ENCODE data around the gene ERC1.

GRCh38 chr12:1256285-1256684 lies 265.3 kb downstream of the ERC1 start:
- TF ChIP-seq USF2 (CRISPR knock-in tag; IDR thresholded peaks at IDR 0.05): no peak
- no peak for TF ChIP-seq ZFX (CRISPR knock-in tag; IDR thresholded peaks at IDR 0.05)
- TF ChIP-seq KLF6 (CRISPR knock-in tag; IDR thresholded peaks at IDR 0.05; ENCODE audit: borderline replicate concordance): no peak
- TF ChIP-seq CEBPB (tag; IDR thresholded peaks at IDR 0.05): no peak
- no peak for TF ChIP-seq JUND (IDR thresholded peaks at IDR 0.05; ENCODE audit: borderline replicate concordance, low read depth, low read length)
- TF ChIP-seq JUND (tag; IDR thresholded peaks at IDR 0.05; ENCODE audit: borderline replicate concordance, low read depth, low read length): no peak
- no peak for TF ChIP-seq FOSL1 (tag; conservative IDR thresholded peaks at IDR 0.05)
- TF ChIP-seq CBFB (CRISPR knock-in tag; IDR thresholded peaks at IDR 0.05): no peak
- no peak for TF ChIP-seq SMC3 (conservative IDR thresholded peaks at IDR 0.05; ENCODE audit: insufficient read depth, low read depth, low read length)
- no peak for TF ChIP-seq ELK1 (CRISPR knock-in tag; IDR thresholded peaks at IDR 0.05)
- TF ChIP-seq ZNF699 (CRISPR knock-in tag; IDR thresholded peaks at IDR 0.05; ENCODE audit: insufficient replicate concordance): no peak
- no peak for TF ChIP-seq POLR2A (conservative IDR thresholded peaks at IDR 0.05)
- TF ChIP-seq CBX1 (IDR thresholded peaks at IDR 0.05; ENCODE audit: low read depth): no peak

Data from K562 (cell line).